Regular cardiac myocyte (primary cell): Measurements from ENCODE around the gene ELAVL3. TPM values are rescaled to one million over a fixed set of nuclear protein-coding genes. Genes with fewer than 3 reads are reported as not detected.

Experiments used
- total RNA-seq: library from RNA; depleted of rRNA; stranded (reverse); fragments of >200 nt; gene quantifications from 2 replicates; pipeline ENCODE4 v1.2.3, GENCODE V29; 2014

Gene ELAVL3
- total RNA-seq: 0.28 TPM in 1 of 2 replicates, not detected in the other

DNA sequence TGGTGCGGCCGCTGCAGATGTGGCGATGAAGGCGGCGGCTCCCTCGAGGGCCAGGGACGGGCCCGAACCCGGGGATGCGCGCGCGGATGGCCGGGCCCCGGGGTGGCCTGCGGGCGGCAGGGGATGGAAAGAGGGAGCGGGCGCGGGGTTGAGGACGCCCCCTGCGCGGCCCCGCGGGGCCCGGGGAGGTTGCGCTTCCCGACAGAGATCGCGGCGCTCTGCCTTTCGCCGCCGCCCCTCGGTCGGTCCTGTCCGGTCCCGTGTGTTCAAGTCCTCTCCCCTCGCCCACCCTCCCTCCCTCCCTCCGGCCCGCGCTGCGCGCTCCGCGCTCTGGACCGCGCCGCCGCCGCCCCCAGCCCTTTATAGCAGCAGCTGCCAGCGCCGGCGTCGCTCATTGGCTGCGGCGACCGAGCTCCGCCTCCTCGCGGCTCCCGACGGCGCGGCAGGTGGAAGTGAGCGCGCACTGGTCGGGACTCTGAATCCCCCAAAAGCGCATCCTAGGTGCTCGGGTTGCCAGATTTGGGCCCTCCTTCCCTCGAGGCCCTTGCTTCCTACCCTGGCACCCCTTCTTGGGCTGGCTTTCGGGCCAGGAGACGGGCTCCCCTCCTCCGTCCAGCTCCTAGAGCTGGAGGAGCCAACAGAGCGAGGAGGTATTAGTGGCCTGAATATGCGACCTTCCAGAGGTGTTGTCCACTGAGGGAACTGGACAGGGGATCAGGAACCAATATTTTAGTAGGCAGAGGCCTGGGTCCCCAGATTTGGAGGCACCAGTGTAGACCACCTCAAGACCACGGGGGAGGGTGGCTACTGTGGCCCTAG is at the start of gene ELAVL3:
Gene ELAVL3 (minus strand): TSS at position 332 of the 819 bp plus-strand sequence. CDS start 438 bp downstream, outside the sequence.

DNA sequence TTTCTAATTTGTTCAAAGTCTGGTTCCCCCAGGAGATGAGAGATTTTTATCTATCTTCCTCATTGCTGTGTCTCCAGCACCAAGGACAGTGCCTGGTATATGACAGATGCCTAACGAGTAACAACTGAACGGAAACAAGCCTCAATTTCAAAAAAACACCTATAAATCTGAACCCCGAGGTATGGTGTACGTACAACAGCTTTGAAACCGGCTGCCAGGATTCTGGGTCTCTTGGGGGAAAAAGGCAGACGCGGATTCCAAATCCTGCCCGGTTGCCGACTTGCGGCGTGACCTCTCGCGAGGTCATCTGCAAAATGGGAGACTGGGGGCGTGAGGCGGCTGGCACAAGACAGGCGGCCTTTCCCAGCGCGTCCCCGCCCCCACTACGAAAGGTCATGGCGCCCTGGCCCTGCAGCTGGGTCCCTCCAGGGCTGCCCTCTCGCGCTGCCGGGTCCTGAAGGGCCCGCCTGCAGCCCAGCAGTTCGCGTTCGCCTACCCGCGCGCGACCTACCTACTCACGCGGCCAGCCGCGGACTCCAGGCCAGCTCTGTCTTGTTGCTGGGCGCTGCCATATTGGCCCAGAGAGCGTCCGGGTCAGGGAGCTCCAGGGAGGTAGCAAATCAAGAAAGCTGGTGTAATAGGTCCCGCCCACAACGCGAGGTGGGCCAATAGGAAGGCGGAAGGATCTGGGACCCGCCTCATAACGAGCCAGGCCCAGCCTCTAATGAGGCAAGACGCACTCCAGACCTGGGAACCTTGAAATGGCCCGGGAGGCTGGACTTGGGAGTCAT is 47.9 kb upstream of the ELAVL3 start, which contains the start of gene ECSIT:
Gene ECSIT (minus strand): TSS at position 584 of the 791 bp plus-strand sequence. CDS start 9,964 bp downstream, outside the sequence.

DNA sequence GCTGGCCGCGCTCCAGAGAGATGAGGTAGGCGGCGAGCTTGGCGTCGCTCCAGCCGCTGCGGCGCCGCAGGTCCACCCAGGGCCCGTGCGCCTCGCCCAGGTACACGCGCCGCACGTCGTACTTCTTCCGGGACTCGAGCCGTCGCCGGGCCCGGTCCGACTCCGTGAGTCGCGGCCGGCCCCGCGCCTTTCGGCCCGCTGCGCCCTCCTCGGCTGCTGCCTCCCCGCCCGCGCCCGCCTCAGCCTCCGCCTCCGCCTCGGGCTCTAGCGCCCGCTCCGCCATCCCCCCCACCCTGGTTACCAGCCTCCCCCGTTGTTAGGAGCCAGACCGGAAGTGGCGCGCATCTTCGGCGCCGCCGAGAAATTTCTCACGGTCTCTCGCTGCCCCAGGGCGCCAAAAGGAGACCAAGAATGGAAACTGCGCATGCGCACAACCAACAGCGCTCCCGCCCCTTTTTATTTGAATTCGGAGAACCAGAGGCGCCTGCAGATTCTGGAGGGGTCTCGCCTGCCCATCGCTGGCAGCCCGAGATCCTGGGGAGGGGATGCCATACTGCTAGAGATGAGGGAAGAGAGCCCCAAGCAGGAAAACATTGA is 24.8 kb upstream of the ELAVL3 start, which contains the start of gene ZNF653:
Gene ZNF653 (minus strand): TSS at position 336 of the 597 bp plus-strand sequence. CDS start 53 bp downstream, at position 283.

DNA sequence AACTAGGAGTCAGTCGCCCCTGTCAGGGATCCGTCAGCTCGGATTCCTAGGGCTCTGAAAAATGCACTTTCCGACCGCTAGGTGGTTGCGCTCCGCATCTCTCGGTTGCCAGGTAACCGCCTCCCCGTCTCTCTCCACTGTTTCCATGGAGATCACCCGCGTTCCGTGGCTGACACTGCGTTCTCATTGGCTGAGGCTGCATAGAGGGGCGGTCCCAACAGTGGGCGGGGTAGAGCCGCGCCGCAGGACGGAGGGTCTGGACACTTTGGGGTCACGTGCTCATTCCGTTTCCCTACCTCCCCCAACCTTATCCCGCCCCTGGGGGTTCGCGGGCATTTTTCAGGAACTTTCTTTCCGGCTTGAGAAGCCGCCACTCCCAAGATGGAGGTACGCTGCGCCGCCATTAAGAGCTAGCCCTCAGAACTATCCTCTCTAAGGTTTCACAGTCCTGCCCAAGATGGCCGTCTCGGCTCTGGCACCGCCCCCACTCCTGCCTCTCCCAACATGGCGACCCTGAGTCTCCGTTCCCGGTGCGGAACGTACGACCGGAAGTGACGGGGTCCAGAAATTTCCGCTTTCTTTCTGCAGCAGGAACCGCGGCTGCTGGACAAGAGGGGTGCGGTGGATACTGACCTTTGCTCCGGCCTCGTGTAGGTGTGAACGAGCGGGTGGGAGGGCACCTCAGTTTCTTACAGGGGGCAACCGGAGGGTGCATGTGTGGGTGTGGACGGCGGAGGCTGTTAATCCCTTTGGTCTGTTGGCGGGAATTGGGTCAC is 45.6 kb downstream of the ELAVL3 start, which contains the start of the genes ODAD3 and PRKCSH:
Gene ODAD3 (minus strand): TSS at position 65 of the 776 bp plus-strand sequence. CDS start 105 bp downstream, outside the sequence.
Gene PRKCSH (plus strand): TSS at position 579 of the 776 bp plus-strand sequence. CDS start 483 bp downstream, outside the sequence.

DNA sequence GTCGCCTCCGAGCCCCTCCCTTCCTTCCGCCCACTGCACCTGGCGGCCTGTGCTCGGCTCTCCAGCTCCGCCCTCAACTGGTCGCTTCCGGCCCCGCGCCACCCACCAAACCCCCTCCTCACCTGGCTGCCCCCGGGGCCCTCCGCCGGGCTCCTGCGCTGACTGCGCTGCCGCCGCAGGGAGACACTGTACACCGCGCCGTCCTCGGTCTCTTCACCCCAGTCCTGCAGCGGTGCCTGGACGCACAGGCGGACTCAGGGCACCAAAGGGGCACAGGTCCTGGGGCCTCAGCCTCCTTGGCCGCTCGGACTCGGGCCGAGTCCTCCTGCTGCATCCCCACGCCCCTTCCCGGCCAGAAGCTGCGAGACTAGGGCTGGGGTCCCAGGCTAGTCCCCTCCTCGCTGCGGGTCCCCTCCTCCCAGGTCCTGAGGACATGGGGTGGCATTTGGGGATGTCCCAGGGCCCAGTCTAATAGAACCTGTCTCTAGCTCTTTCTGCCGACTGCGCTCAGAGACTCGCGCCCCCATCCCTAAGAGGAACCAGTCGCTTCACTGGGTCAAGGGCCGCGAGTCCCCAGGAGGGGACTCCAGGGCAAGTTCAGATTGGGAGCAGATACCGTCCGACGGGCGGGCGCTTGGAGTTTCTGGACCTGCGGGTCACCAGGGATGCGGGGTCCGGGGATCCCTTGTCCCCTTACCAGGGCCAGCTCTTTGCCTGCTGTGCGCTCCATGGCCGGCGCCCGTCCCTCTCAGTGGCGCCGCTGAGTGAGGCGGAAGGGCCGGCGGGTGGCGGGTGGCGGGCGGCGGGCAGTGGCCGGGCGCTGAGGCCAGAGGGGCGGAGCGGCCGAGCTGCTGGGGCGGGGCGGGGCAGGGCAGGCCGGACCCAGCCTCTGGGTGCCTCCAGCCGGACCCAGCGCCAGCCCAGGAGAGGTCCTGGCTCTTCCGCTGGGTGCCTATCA is 62.0 kb downstream of the ELAVL3 start, which contains the start of gene RGL3:
Gene RGL3 (minus strand): TSS at position 766 of the 958 bp plus-strand sequence. CDS start 36 bp downstream, at position 730.

Other genes starting within 250 kb of the ELAVL3 start
- gene ANGPTL8, start 241.4 kb downstream of the ELAVL3 start, total RNA-seq: not detected in 2 replicates
- 16.3 and 20.0 TPM in 2 replicates for gene DOCK6, start 218.5 kb downstream of the ELAVL3 start, total RNA-seq
- not detected in 2 replicates for gene TSPAN16, start 184.9 kb downstream of the ELAVL3 start, total RNA-seq
- 7.3 and 9.0 TPM in 2 replicates for gene RAB3D, start 141.4 kb downstream of the ELAVL3 start, total RNA-seq
- 82.1 and 123 TPM in 2 replicates for gene TMEM205, start 134.8 kb downstream of the ELAVL3 start, total RNA-seq
- 2.3 and 5.6 TPM in 2 replicates for gene CCDC159, start 134.5 kb downstream of the ELAVL3 start, total RNA-seq
- gene PLPPR2, start 125.6 kb downstream of the ELAVL3 start, total RNA-seq: 11.3 and 12.5 TPM in 2 replicates
- gene SWSAP1, start 106.4 kb downstream of the ELAVL3 start, total RNA-seq: under 0.01 and 0.58 TPM in 2 replicates
- gene EPOR, start 96.7 kb downstream of the ELAVL3 start, total RNA-seq: 6.5 and 12.1 TPM in 2 replicates
- gene RGL3, start 61.7 kb downstream of the ELAVL3 start, total RNA-seq: 2.3 and 7.0 TPM in 2 replicates
- gene ODAD3, start 45.9 kb downstream of the ELAVL3 start, total RNA-seq: 0.28 and 0.38 TPM in 2 replicates
- 121 and 161 TPM in 2 replicates for gene PRKCSH, start 45.4 kb downstream of the ELAVL3 start, total RNA-seq
- gene ZNF653, start 24.8 kb upstream of the ELAVL3 start, total RNA-seq: 6.2 and 6.9 TPM in 2 replicates
- 24.8 and 31.4 TPM in 2 replicates for gene ECSIT, start 48.1 kb upstream of the ELAVL3 start, total RNA-seq
- 10.2 and 56.1 TPM in 2 replicates for gene CNN1, start 57.8 kb upstream of the ELAVL3 start, total RNA-seq
- 23.4 and 45.4 TPM in 2 replicates for gene ELOF1, start 78.2 kb upstream of the ELAVL3 start, total RNA-seq
- 0.38 and 3.1 TPM in 2 replicates for gene ACP5, start 96.6 kb upstream of the ELAVL3 start, total RNA-seq
- gene ZNF627, start 116.4 kb upstream of the ELAVL3 start, total RNA-seq: 19.4 and 30.2 TPM in 2 replicates